GM12892 (cell line): ENCODE data around the gene CTAGE15. TPM values are rescaled to one million over a fixed set of nuclear protein-coding genes. Genes with fewer than 3 reads are reported as not detected.
"Not testable (repeated sequence)": the region's sequence is repeated elsewhere in the genome, so short reads cannot be mapped to it uniquely, and the experiment has no call there.

Experiments used
- DNase-seq: peaks from one replicate; pipeline ENCODE4 v3.0.0; 2011; ENCODE audit not compliant: insufficient read length
- FAIRE-seq: peaks from 2 replicates; lab custom pipeline; 2011; peaks lifted over from hg19 to GRCh38; lab: Jason Lieb, UNC
- polyA plus RNA-seq: library from polyadenylated mRNA; unstranded; fragments of >200 nt; gene quantifications from one replicate; pipeline ENCODE4 v1.2.1, GENCODE V29; 2012; ENCODE audit warnings: missing spikeins, inconsistent platforms; ENCODE audit not compliant: missing spikeins

Gene CTAGE15
- not detected for polyA plus RNA-seq

- DNase-seq, FAIRE-seq: not testable (repeated sequence)
Measured at GRCh38 chr7:143571501-143571900, at the start of gene CTAGE15. Gene CTAGE15 (plus strand): TSS chr7:143571801. CDS start chr7:143571818, 17 bp downstream.

- FAIRE-seq, result not testable (repeated sequence)
Measured at GRCh38 chr7:143522309-143522916, 49.2 kb upstream of the CTAGE15 start.

GRCh38 chr7:143531169-143531926, 40.3 kb upstream of the CTAGE15 start:
- DNase-seq, FAIRE-seq: not testable (repeated sequence)

More at GRCh38 chr7:143522309-143522916, 49.2 kb upstream of the CTAGE15 start:
- DNase-seq, result not testable (repeated sequence)

- not testable (repeated sequence) for DNase-seq, FAIRE-seq
Measured at GRCh38 chr7:143531932-143532331, 39.7 kb upstream of the CTAGE15 start.

GRCh38 chr7:143533213-143533839, 38.3 kb upstream of the CTAGE15 start:
- not testable (repeated sequence) for FAIRE-seq, DNase-seq

- not testable (repeated sequence) for FAIRE-seq, DNase-seq
Measured at GRCh38 chr7:143536443-143536842, 35.2 kb upstream of the CTAGE15 start.

- DNase-seq, FAIRE-seq: not testable (repeated sequence)
Measured at GRCh38 chr7:143543288-143544038, 28.1 kb upstream of the CTAGE15 start.

GRCh38 chr7:143555968-143556367, 15.6 kb upstream of the CTAGE15 start:
- FAIRE-seq, DNase-seq: not testable (repeated sequence)

- not testable (repeated sequence) for DNase-seq, FAIRE-seq
Measured at GRCh38 chr7:143563306-143563705, 8.3 kb upstream of the CTAGE15 start.

- not testable (repeated sequence) for DNase-seq, FAIRE-seq
Measured at GRCh38 chr7:143566001-143566400, 5.6 kb upstream of the CTAGE15 start.

GRCh38 chr7:143588183-143588582, 16.6 kb downstream of the CTAGE15 start:
- not testable (repeated sequence) for DNase-seq, FAIRE-seq

- DNase-seq, FAIRE-seq: not testable (repeated sequence)
Measured at GRCh38 chr7:143589897-143590296, 18.3 kb downstream of the CTAGE15 start.

GRCh38 chr7:143598086-143598485, 26.5 kb downstream of the CTAGE15 start:
- not testable (repeated sequence) for DNase-seq, FAIRE-seq

GRCh38 chr7:143603549-143603948, 31.9 kb downstream of the CTAGE15 start:
- DNase-seq, FAIRE-seq: not testable (repeated sequence)

GRCh38 chr7:143606088-143606487, 34.5 kb downstream of the CTAGE15 start:
- FAIRE-seq, DNase-seq: not testable (repeated sequence)

- not testable (repeated sequence) for DNase-seq, FAIRE-seq
Measured at GRCh38 chr7:143615545-143615944, 43.9 kb downstream of the CTAGE15 start.

- DNase-seq, FAIRE-seq: not testable (repeated sequence)
Measured at GRCh38 chr7:143617204-143617603, 45.6 kb downstream of the CTAGE15 start.

- not testable (repeated sequence) for FAIRE-seq, DNase-seq
Measured at GRCh38 chr7:143620058-143620457, 48.5 kb downstream of the CTAGE15 start.

- not testable (repeated sequence) for DNase-seq
- peak; percentile 83 for FAIRE-seq
Measured at GRCh38 chr7:143620646-143621045, 49.0 kb downstream of the CTAGE15 start, which contains the start of gene TCAF2. Gene TCAF2 (plus strand): TSS chr7:143620974.
